ENCODE results near the gene TNIP2. TPM values are rescaled to one million over a fixed set of nuclear protein-coding genes. Genes with fewer than 3 reads are reported as not detected.

The TNIP2 gene
- total RNA-seq, 3 donors from 2014 or later: 95.4 to 116 (median 101) TPM

Other genes with a start within 250 kb of the TNIP2 start
- gene FAM193A, start 219.7 kb downstream of the TNIP2 start, total RNA-seq: 10 to 100 TPM; 24.7 to 25.3 (median 24.9) TPM
- gene SH3BP2, start 36.7 kb upstream of the TNIP2 start, total RNA-seq: 10 to 100 TPM; 72.2 to 77.9 (median 76.7) TPM
- 100 to 1,000 TPM; 147 to 175 (median 153) TPM for gene ADD1, start 87.5 kb upstream of the TNIP2 start, total RNA-seq
- 100 to 1,000 TPM; 165 to 187 (median 179) TPM for gene NOP14, start 207.1 kb upstream of the TNIP2 start, total RNA-seq
- gene GRK4, start 207.2 kb upstream of the TNIP2 start, total RNA-seq: 1 to 10 TPM; 2.7 to 3.0 (median 2.9) TPM

All from activated T-cell treated with anti-CD3 and anti-CD28 coated beads, Interleukin-2, amount 50 U/mL, for 4 hours (primary cell).